Measurements from ENCODE around the gene SH3RF1. TPM values are rescaled to one million over a fixed set of nuclear protein-coding genes. Genes with fewer than 3 reads are reported as not detected.

SH3RF1 gene
- total and polyA plus RNA-seq, 4 donors: 1.8 to 7.9 (median 3.5) TPM

GRCh38 chr4:169228076-169228475, 42.7 kb downstream of the SH3RF1 start:
- WGBS: 98% methylated on average over 1 of the region's 1 CpG
- no peak overlapping the region for H3K27ac ChIP-seq (ENCODE audit: low read depth in 1 of 2, low read length in 2 of 2)
- H3K9me3 ChIP-seq (ENCODE audit: control insufficient read depth in 4 of 4, low read length in 3 of 4): no peaks in the 10 kb centered on the region
- H3K4me3 ChIP-seq (ENCODE audit: low read depth in 1 of 3, low read length in 3 of 3): no peak overlapping the region
- no peak overlapping the region for H3K9ac ChIP-seq (ENCODE audit: low read depth in 1 of 2, low read length in 2 of 2)
- no peak for TF ChIP-seq EGR1 (IDR thresholded peaks at IDR 0.05; ENCODE audit: low read depth in 2 of 2)
- TF ChIP-seq REST (IDR thresholded peaks at IDR 0.05): no peak
- TF ChIP-seq HNF4G (IDR thresholded peaks at IDR 0.05): no peak
- TF ChIP-seq JUND (IDR thresholded peaks at IDR 0.05): no peak
- TF ChIP-seq TAF1 (conservative IDR thresholded peaks at IDR 0.05): no peak
- TF ChIP-seq RAD21 (IDR thresholded peaks at IDR 0.05): no peak
- no peak for TF ChIP-seq SP1 (IDR thresholded peaks at IDR 0.05)
- TF ChIP-seq, protein P1, sequence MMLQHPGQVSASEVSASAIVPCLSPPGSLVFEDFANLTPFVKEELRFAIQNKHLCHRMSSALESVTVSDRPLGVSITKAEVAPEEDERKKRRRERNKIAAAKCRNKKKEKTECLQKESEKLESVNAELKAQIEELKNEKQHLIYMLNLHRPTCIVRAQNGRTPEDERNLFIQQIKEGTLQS (IDR thresholded peaks at IDR 0.05): no peak
- TF ChIP-seq, protein P2, sequence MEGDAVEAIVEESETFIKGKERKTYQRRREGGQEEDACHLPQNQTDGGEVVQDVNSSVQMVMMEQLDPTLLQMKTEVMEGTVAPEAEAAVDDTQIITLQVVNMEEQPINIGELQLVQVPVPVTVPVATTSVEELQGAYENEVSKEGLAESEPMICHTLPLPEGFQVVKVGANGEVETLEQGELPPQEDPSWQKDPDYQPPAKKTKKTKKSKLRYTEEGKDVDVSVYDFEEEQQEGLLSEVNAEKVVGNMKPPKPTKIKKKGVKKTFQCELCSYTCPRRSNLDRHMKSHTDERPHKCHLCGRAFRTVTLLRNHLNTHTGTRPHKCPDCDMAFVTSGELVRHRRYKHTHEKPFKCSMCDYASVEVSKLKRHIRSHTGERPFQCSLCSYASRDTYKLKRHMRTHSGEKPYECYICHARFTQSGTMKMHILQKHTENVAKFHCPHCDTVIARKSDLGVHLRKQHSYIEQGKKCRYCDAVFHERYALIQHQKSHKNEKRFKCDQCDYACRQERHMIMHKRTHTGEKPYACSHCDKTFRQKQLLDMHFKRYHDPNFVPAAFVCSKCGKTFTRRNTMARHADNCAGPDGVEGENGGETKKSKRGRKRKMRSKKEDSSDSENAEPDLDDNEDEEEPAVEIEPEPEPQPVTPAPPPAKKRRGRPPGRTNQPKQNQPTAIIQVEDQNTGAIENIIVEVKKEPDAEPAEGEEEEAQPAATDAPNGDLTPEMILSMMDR (IDR thresholded peaks at IDR 0.05; ENCODE audit: low read depth, low read length, missing input control): no peak
- no peak for TF ChIP-seq ZBTB33 (IDR thresholded peaks at IDR 0.05)
- TF ChIP-seq FOXA2 (IDR thresholded peaks at IDR 0.05): no peak
- no peak for TF ChIP-seq RXRA (IDR thresholded peaks at IDR 0.05)
- no peak for TF ChIP-seq GABPA (IDR thresholded peaks at IDR 0.05 in 1 of 2, conservative IDR thresholded peaks at IDR 0.05 in 1 of 2)
- TF ChIP-seq FOXA1 (IDR thresholded peaks at IDR 0.05): no peak
- no peak for TF ChIP-seq NR2F2 (IDR thresholded peaks at IDR 0.05)
- TF ChIP-seq HNF4A (conservative IDR thresholded peaks at IDR 0.05): no peak
- TF ChIP-seq, protein P3, sequence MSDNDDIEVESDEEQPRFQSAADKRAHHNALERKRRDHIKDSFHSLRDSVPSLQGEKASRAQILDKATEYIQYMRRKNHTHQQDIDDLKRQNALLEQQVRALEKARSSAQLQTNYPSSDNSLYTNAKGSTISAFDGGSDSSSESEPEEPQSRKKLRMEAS (IDR thresholded peaks at IDR 0.05): no peak
- no peak for TF ChIP-seq YY1 (IDR thresholded peaks at IDR 0.05)
- DNase-seq (ENCODE audit: low spot score): no peak
- no peaks in the 10 kb centered on the region for H3K36me3 ChIP-seq (ENCODE audit: control insufficient read depth in 4 of 4, insufficient read depth in 3 of 4, low read depth in 1 of 4, low read length in 3 of 4)
- H3K27me3 ChIP-seq (ENCODE audit: control insufficient read depth in 4 of 4, insufficient read depth in 4 of 4, low read length in 3 of 4): no peaks in the 10 kb centered on the region
- H3K4me1 ChIP-seq (ENCODE audit: control insufficient read depth in 4 of 4, insufficient read depth in 4 of 4, low read length in 3 of 4): peaks cover 0 to 7% (median under 1%) of the 10 kb centered on the region in 4 donors

All from liver (tissue), 9 donors.